SK-N-SH (cell line): ENCODE results near the gene BNIP3.

Experiments used
- TCF12 ChIP-seq: IDR thresholded peaks from 2 replicates; pipeline ENCODE4 v1.4.0; 2012
- TF ChIP-seq, protein P1 (sequence below): fragments of 200-600 bp; sonication (generic); IDR thresholded peaks from 2 replicates; pipeline ENCODE4 v1.6.1; 2017; ENCODE audit warnings: antibody characterized with exemption, mild to moderate bottlenecking, moderate library complexity

DNA sequence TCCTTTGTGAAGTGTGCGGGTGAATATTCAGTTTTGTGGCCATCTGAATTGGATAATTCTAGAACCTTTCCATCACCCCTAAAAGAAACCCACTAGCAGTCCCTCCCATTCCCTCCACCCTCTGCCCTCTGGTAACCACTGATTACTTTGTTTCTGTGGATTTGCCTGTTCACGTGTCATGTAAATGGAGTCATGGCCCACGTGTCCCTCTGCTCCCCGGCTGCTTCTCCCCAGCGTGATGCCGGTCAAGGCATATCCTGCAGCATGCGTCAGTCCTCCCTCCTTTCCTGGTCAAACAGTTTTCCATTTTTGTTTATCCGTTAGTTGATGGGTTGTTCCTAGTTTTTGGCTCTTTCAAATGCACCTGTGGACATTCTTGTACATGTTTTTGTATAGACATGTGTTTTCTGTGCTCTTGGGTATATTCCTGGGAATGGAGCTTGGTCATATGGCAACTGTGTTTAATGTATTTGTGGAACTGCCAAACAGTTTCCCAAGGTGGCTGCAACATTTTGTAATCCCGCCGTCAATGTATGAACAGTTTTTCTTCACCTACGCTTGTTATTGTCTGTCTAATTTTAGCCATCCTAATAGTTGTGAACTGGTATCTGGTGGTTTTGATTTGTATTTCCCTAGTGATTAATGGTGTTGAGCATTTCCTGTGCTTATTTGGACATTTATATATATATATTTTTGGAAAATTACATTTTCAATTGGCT is 58.5 kb downstream of the BNIP3 start:
- TF ChIP-seq, protein P1, sequence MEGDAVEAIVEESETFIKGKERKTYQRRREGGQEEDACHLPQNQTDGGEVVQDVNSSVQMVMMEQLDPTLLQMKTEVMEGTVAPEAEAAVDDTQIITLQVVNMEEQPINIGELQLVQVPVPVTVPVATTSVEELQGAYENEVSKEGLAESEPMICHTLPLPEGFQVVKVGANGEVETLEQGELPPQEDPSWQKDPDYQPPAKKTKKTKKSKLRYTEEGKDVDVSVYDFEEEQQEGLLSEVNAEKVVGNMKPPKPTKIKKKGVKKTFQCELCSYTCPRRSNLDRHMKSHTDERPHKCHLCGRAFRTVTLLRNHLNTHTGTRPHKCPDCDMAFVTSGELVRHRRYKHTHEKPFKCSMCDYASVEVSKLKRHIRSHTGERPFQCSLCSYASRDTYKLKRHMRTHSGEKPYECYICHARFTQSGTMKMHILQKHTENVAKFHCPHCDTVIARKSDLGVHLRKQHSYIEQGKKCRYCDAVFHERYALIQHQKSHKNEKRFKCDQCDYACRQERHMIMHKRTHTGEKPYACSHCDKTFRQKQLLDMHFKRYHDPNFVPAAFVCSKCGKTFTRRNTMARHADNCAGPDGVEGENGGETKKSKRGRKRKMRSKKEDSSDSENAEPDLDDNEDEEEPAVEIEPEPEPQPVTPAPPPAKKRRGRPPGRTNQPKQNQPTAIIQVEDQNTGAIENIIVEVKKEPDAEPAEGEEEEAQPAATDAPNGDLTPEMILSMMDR: no peak
- no peak for TF ChIP-seq TCF12
